Measurements from ENCODE around the gene DPM2. TPM values are rescaled to one million over a fixed set of nuclear protein-coding genes. Genes with fewer than 3 reads are reported as not detected.

DPM2 gene
- total and polyA plus RNA-seq, 2 experiments from 2014 or later: 26.1 to 70.7 TPM

- Histone ChIP-seq H3K27ac (no peak within 1 kb of the TSS), H3K4me1 (ENCODE audit: low read depth) (peaks cover 11% of the 10 kb centered on the region), H3K36me3 (peaks cover 4% of the 10 kb centered on the region), H3K27me3 (no peaks in the 10 kb centered on the region), H3K9me3 (ENCODE audit: low read depth) (no peaks in the 10 kb centered on the region), H3K4me3 (peak within 1 kb of the TSS; percentile 58)
- peak; percentile 95 to 96 for DNase-seq (ENCODE audit: low read depth in 1 of 2, low spot score in 1 of 2)
- TF ChIP-seq, protein P1, sequence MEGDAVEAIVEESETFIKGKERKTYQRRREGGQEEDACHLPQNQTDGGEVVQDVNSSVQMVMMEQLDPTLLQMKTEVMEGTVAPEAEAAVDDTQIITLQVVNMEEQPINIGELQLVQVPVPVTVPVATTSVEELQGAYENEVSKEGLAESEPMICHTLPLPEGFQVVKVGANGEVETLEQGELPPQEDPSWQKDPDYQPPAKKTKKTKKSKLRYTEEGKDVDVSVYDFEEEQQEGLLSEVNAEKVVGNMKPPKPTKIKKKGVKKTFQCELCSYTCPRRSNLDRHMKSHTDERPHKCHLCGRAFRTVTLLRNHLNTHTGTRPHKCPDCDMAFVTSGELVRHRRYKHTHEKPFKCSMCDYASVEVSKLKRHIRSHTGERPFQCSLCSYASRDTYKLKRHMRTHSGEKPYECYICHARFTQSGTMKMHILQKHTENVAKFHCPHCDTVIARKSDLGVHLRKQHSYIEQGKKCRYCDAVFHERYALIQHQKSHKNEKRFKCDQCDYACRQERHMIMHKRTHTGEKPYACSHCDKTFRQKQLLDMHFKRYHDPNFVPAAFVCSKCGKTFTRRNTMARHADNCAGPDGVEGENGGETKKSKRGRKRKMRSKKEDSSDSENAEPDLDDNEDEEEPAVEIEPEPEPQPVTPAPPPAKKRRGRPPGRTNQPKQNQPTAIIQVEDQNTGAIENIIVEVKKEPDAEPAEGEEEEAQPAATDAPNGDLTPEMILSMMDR (IDR thresholded peaks at IDR 0.05; ENCODE audit: low read depth, low read length): no peak
Observed at GRCh38 chr9:127916720-127917581, 20.7 kb downstream of the DPM2 start, which contains the start of gene ST6GALNAC4. Gene ST6GALNAC4, minus strand, starts transcription at chr9:127917041. Its CDS starts 622 bp downstream, at chr9:127916419.

DNA sequence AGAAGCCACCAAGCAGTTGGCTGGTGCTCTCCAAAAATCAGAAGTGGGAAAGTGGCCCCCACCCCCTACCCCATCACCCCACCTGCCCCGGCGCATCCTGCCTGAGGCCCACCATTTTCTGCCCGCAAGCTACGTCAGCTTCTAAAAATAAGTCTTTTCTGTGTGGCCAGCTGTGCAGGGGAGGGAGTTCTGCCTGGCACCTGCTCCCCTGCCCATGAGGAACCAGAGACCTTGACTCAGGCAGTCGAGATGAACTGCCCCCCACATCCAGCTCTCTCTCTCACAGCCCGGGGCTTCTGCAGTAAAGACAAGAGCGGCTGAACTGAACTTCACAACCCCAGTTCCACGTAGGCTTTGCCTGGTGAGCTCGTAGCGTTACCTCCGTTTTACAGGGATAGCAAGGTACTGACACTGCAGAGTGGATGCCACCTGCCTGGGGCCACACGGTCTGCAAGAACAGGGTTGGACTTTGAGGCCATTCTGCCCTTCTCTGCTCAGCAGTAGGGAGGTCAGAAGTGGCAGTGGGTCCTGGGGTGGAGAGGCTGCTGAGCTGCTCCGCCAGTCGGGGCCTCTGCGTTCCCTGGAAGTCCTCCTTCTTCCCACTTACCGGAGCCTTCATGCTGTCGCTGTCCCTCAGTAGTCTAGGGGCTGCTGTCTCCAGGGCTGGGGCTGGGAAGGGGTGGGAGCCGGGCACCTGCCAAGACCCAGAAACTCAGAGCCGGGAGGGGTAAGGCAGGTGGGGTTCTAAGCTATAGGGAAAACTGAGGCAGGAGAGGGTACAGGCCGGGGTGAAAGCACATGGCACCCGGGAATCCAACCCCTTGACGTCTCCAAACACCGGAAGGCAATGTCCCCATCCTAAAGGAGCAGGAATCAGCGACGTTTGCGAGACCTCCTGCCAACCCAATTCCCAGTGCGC, 21.6 kb downstream of the DPM2 start:
- H3K4me3 ChIP-seq: peak overlapping the region; percentile 58
- H3K27ac ChIP-seq: no peak overlapping the region
- DNase-seq (ENCODE audit: low read depth in 1 of 2, low spot score in 1 of 2): no peak
- peaks cover 6% of the 10 kb centered on the region for H3K36me3 ChIP-seq
- H3K27me3 ChIP-seq: no peaks in the 10 kb centered on the region
- H3K4me1 ChIP-seq (ENCODE audit: low read depth): peaks cover 11% of the 10 kb centered on the region
- no peaks in the 10 kb centered on the region for H3K9me3 ChIP-seq (ENCODE audit: low read depth)
- TF ChIP-seq, protein P1 (IDR thresholded peaks at IDR 0.05; ENCODE audit: low read depth, low read length): no peak

DNA sequence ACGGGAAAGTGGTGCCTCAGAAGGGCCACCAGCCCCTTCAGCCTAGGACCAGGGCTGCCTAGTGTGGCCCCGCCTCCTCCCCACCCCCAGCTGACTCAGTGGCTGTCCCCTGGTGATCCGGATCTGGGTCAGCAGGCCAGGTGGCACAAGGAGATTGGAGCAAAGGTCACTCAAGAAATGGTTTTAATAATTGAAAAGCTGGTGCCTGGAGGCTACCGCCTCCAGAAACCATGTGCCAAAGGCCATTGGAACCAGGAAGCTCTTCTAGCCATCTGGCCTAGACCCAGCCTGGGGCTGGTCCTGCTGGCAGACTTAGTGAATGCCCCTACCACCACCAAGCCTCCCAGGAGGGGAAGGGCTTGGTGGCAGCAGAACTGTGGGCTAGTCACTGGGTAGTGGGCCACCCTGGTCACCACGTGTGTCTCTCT, 22.3 kb downstream of the DPM2 start:
- no peaks in the 10 kb centered on the region for H3K27me3 ChIP-seq
- H3K4me3 ChIP-seq: no peak overlapping the region
- H3K27ac ChIP-seq: no peak overlapping the region
- no peak for DNase-seq (ENCODE audit: low read depth in 1 of 2, low spot score in 1 of 2)
- TF ChIP-seq, protein P1 (IDR thresholded peaks at IDR 0.05; ENCODE audit: low read depth, low read length): no peak
- H3K4me1 ChIP-seq (ENCODE audit: low read depth): peaks cover 11% of the 10 kb centered on the region
- H3K36me3 ChIP-seq: peaks cover 6% of the 10 kb centered on the region
- H3K9me3 ChIP-seq (ENCODE audit: low read depth): no peaks in the 10 kb centered on the region

GRCh38 chr9:127913682-127914081, 24.0 kb downstream of the DPM2 start:
- peaks cover 11% of the 10 kb centered on the region for H3K4me1 ChIP-seq (ENCODE audit: low read depth)
- no peaks in the 10 kb centered on the region for H3K27me3 ChIP-seq
- TF ChIP-seq, protein P1 (IDR thresholded peaks at IDR 0.05; ENCODE audit: low read depth, low read length): no peak
- no peak overlapping the region for H3K27ac ChIP-seq
- no peak for DNase-seq (ENCODE audit: low read depth in 1 of 2, low spot score in 1 of 2)
- H3K4me3 ChIP-seq: no peak overlapping the region
- no peaks in the 10 kb centered on the region for H3K9me3 ChIP-seq (ENCODE audit: low read depth)
- peaks cover 6% of the 10 kb centered on the region for H3K36me3 ChIP-seq

DNA sequence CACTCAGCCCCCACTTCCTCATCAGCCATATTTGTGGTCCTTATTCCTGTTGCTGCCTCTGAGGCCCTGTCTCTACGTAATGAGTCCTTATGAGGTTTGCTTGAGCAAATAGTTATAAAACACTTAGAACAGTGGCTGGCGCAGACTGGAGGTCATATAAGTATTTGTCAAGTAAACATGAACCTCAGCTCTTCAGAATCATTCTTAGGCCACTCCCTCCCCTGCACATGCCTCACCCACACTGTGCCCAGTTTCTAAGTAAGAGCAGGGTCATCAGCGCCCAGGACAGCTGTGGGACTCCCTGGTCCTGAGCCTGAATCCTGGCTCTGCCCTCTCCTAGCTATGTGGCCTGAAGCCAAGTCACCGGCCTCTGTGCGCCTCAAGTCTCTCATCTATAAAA, 24.8 kb downstream of the DPM2 start:
- Histone ChIP-seq H3K4me1 (ENCODE audit: low read depth) (peaks cover 8% of the 10 kb centered on the region), H3K27me3 (no peaks in the 10 kb centered on the region), H3K4me3 (no peak overlapping the region), H3K27ac (no peak overlapping the region), H3K36me3 (peaks cover 6% of the 10 kb centered on the region), H3K9me3 (ENCODE audit: low read depth) (no peaks in the 10 kb centered on the region)
- DNase-seq (ENCODE audit: low read depth in 1 of 2, low spot score in 1 of 2): no peak
- TF ChIP-seq, protein P1 (IDR thresholded peaks at IDR 0.05; ENCODE audit: low read depth, low read length): no peak

All from cardiac muscle cell (in vitro differentiated cells and primary cell).